Body of pancreas (tissue), 4 donors: ENCODE results near the gene GRID1. TPM values are rescaled to one million over a fixed set of nuclear protein-coding genes. Genes with fewer than 3 reads are reported as not detected.
A peak's percentile ranks its signal among the peaks of the same experiment; 100 is the strongest.

Experiments used
- ATAC-seq: fragments of 150-250 bp; one replicate; pipeline ENCODE4 v1.9.1; 2016
- DNase-seq, 4 donors: peaks; one replicate each; pipeline ENCODE4 v3.0.0-alpha.2; 2019
- H3K27ac ChIP-seq, 4 donors: fragments of 200-600 bp; sonication (generic); 1 replicate in 3 of 4; 2 replicates in 1 of 4; pipeline versions ENCODE4 v1.5.1 to v1.6.1; 2016 to 2019; ENCODE audit warnings: mild to moderate bottlenecking in 1 of 4, mixed read lengths in 1 of 4, moderate library complexity in 1 of 4
- H3K27me3 ChIP-seq, 2 donors: fragments of 200-600 bp; sonication (generic); one replicate each; pipeline ENCODE4 v1.6.0; 2016; ENCODE audit warnings: mild to moderate bottlenecking in 1 of 2
- H3K36me3 ChIP-seq, 2 donors: fragments of 200-600 bp; sonication (generic); replicated peaks in 1 of 2; 2 replicates each; pipeline ENCODE4 v1.5.1; 2016; ENCODE audit warnings: low read depth in 2 of 2; ENCODE audit not compliant: insufficient read depth in 1 of 2
- H3K4me1 ChIP-seq: fragments of 200-600 bp; sonication (generic); one replicate; pipeline ENCODE4 v1.6.0; 2016
- H3K4me3 ChIP-seq, 2 donors: fragments of 200-600 bp; sonication (generic); 1 replicate in 1 of 2; 2 replicates in 1 of 2; pipeline ENCODE4 v1.5.1; 2016 to 2019
- H3K9me3 ChIP-seq, 3 donors: fragments of 200-600 bp; sonication (generic); 1 replicate in 2 of 3; 2 replicates in 1 of 3; pipeline ENCODE4 v1.5.1; 2016
- CTCF ChIP-seq, 7 experiments: fragments of 450-650 bp in 4 of 7; fragments of 200-600 bp in 3 of 7; sonication (generic) in 3 of 7; IDR thresholded peaks; one replicate each; pipeline ENCODE4 v1.5.1; 2016 to 2019; ENCODE audit warnings: antibody characterized with exemption in 7 of 7
- POLR2A ChIP-seq, 3 donors: fragments of 450-650 bp; IDR thresholded peaks; one replicate each; pipeline ENCODE4 v1.6.1; 2016; ENCODE audit warnings: antibody characterized with exemption in 3 of 3, mild to moderate bottlenecking in 2 of 3
- WGBS, 2 donors: methylation state at CpG; one replicate each; pipeline ENCODE4 v1.1.5; 2017; 5-methylcytosine and 5-hydroxymethylcytosine counted together
- intact Hi-C: fragments of 100-400 bp; cut with DNase I; formaldehyde crosslinking; loops from one replicate; pipeline ENCODE4 v1.15.1; 2023
- total RNA-seq, 2 donors: library from RNA; depleted of rRNA; stranded (reverse); fragments of >200 nt; gene quantifications; one replicate each; pipeline ENCODE4 v1.1.0, GENCODE V29; 2016

GRID1 gene
- total RNA-seq, 2 donors from 2014 or later, result 1.0 to 1.6 TPM

- intact Hi-C loops, result no loop called here
Measured at GRCh38 chr10:86357676-86358075, 8.9 kb downstream of the GRID1 start.

GRCh38 chr10:86357041-86357440 is 9.6 kb downstream of the GRID1 start:
- Histone ChIP-seq H3K9me3 (no peaks in the 10 kb centered on the region), H3K4me3 (no peak overlapping the region), H3K27ac (no peak overlapping the region), H3K4me1 (no peaks in the 10 kb centered on the region), H3K36me3 (no peaks in the 10 kb centered on the region), H3K27me3 (no peaks in the 10 kb centered on the region)
- peak in 1 of 4 donors; percentile 28 for DNase-seq
- no peak for ATAC-seq
- WGBS, 2 donors, result 80 to 94% methylated on average over 1 to 2 of the region's 2 CpGs
- TF ChIP-seq POLR2A (IDR thresholded peaks at IDR 0.05) (no peak), CTCF (IDR thresholded peaks at IDR 0.05) (no peak)
- intact Hi-C loops, result no loop called here

More at GRCh38 chr10:86357676-86358075, 8.9 kb downstream of the GRID1 start:
- no peaks in the 10 kb centered on the region for H3K27me3 ChIP-seq
- TF ChIP-seq POLR2A (IDR thresholded peaks at IDR 0.05) (no peak), CTCF (IDR thresholded peaks at IDR 0.05) (no peak)
- WGBS, 2 donors, result 79% methylated on average over 9 of the region's 9 CpGs
- H3K4me3 ChIP-seq, result no peak overlapping the region
- H3K4me1 ChIP-seq, result no peaks in the 10 kb centered on the region
- DNase-seq (no peak), ATAC-seq (no peak)
- no peak overlapping the region for H3K27ac ChIP-seq
- no peaks in the 10 kb centered on the region for H3K9me3 ChIP-seq
- no peaks in the 10 kb centered on the region for H3K36me3 ChIP-seq

GRCh38 chr10:86356296-86356695 is 10.3 kb downstream of the GRID1 start:
- 82 to 100% methylated on average over 3 of the region's 3 CpGs for WGBS, 2 donors
- ATAC-seq (no peak), DNase-seq (no peak)
- Histone ChIP-seq H3K4me1 (no peaks in the 10 kb centered on the region), H3K36me3 (no peaks in the 10 kb centered on the region), H3K9me3 (no peaks in the 10 kb centered on the region), H3K4me3 (no peak overlapping the region), H3K27me3 (no peaks in the 10 kb centered on the region), H3K27ac (no peak overlapping the region)
- intact Hi-C loops, result no loop called here
- no peak for TF ChIP-seq POLR2A (IDR thresholded peaks at IDR 0.05)
- TF ChIP-seq CTCF (IDR thresholded peaks at IDR 0.05), result no peak

GRCh38 chr10:86355571-86356038 is 11.0 kb downstream of the GRID1 start:
- Histone ChIP-seq H3K4me1 (no peaks in the 10 kb centered on the region), H3K36me3 (no peaks in the 10 kb centered on the region), H3K9me3 (no peaks in the 10 kb centered on the region), H3K27ac (no peak overlapping the region), H3K27me3 (no peaks in the 10 kb centered on the region), H3K4me3 (no peak overlapping the region)
- no peak for ATAC-seq
- 55 to 71% methylated on average over 8 of the region's 8 CpGs for WGBS, 2 donors
- TF ChIP-seq POLR2A (IDR thresholded peaks at IDR 0.05) (no peak), CTCF (IDR thresholded peaks at IDR 0.05) (no peak)
- intact Hi-C loops, result no loop called here
- peak in 3 of 4 donors; percentile 28 to 67 (median 37) for DNase-seq

GRCh38 chr10:86354761-86355540 is 11.6 kb downstream of the GRID1 start:
- Histone ChIP-seq H3K4me3 (no peak overlapping the region), H3K9me3 (no peaks in the 10 kb centered on the region), H3K4me1 (no peaks in the 10 kb centered on the region), H3K27me3 (no peaks in the 10 kb centered on the region), H3K27ac (no peak overlapping the region), H3K36me3 (no peaks in the 10 kb centered on the region)
- DNase-seq, result no peak
- no peak for ATAC-seq
- TF ChIP-seq POLR2A (IDR thresholded peaks at IDR 0.05) (no peak), CTCF (IDR thresholded peaks at IDR 0.05) (no peak)
- 82 to 87% methylated on average over 7 to 8 of the region's 9 CpGs for WGBS, 2 donors
- intact Hi-C loops, result no loop called here
